NCI-H524 treated with DMSO at 0.1 percent for 48 hours (cell line): ENCODE measurements around the gene C1orf35.
"Not testable (repeated sequence)": the region's sequence is repeated elsewhere in the genome, so short reads cannot be mapped to it uniquely, and the experiment has no call there.

Experiments used
- DNase-seq: peaks from one replicate; lab custom pipeline; 2025; lab: John Stamatoyannopoulos, UW

C1orf35 gene

GRCh38 chr1:228142155-228142691 lies 39.1 kb upstream of the C1orf35 start:
- DNase-seq: no peak

- DNase-seq: no peak
Observed at GRCh38 chr1:228141226-228142044, 38.3 kb upstream of the C1orf35 start.

DNA sequence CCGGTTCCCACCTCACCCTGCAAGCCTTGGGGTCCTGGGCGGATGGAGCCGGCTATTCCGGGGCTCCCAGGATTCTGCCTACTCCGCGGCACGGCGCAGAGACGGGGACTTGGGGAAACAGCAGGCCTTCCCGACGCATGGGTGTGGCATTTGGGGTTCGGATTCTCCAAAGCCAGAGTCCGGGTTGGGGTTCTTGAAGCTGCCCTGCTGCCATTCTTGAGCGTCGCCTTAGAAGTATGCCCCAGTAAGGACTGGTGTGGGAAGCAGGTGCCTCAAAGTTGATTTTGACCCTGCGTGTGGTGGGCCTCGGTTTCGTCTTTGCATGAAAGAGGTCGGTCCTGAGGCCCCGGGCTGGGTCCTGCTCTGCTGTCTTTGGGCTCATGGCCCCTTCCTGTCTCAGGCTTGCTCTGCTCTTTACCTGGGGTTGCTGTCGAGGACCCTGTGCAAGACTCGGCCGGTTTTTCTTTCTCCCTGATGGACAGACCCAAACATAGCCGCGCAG lies 37.6 kb upstream of the C1orf35 start:
- no peak for DNase-seq

- peak; percentile 95 for DNase-seq
Observed at GRCh38 chr1:228139931-228140723, 37.0 kb upstream of the C1orf35 start, which contains the start of gene GUK1. GUK1 (plus strand) TSS chr1:228140279; CDS start chr1:228140303, 24 bp downstream.

GRCh38 chr1:228139406-228139930 lies 36.3 kb upstream of the C1orf35 start:
- DNase-seq: no peak

- DNase-seq: no peak
Observed at GRCh38 chr1:228136901-228137300, 33.8 kb upstream of the C1orf35 start.

- no peak for DNase-seq
Observed at GRCh38 chr1:228134591-228134990, 31.5 kb upstream of the C1orf35 start.

- no peak for DNase-seq
Observed at GRCh38 chr1:228131766-228132165, 28.6 kb upstream of the C1orf35 start.

DNA sequence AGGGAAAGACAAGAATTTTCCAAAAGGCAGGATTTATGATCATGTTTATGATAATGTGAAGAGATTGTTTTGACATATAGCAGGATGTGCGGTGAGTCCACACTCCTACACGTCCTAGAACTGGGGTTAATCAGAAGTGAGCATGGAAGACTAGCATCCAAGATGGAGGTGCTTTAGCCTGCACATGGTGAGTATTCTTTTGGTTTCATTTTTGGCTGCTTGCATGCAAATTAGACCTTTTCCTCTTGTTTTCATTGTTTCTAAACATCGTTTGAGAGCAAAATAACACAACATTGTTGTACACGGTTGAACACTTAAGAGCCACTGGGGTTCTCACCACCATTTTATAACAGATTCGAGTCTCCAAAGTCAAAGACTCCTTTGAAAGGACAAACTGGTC lies 22.1 kb upstream of the C1orf35 start:
- DNase-seq: no peak

GRCh38 chr1:228123505-228123904 lies 20.4 kb upstream of the C1orf35 start:
- DNase-seq: no peak

DNA sequence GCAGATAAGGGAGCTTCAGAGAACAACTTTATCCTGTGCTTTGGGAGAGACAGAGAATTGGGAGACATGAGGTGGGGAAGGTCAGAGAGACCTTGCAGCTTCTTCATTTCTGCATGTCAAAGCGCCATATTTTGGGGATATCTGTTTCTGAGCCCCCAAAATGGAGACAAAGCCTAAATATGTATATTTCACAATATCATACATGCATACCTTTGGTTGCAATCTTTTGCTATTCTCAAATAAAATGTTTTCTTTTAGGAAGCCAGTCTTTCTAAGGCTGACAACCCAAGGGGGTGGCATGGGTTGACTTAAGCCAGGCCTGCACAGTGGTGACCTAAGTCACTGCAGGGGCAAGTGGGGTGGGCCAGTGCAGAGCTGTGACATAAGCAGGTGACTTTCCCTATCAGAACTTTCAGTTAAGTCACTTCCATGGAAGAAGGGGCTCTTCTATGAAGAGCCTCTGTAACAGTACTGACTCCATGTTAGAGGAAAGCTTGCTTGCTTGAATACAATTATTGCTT lies 19.9 kb upstream of the C1orf35 start:
- no peak for DNase-seq

- DNase-seq: no peak
Observed at GRCh38 chr1:228120857-228121489, 17.8 kb upstream of the C1orf35 start.

- DNase-seq: no peak
Observed at GRCh38 chr1:228120351-228120750, 17.2 kb upstream of the C1orf35 start.

GRCh38 chr1:228118040-228118439 lies 14.9 kb upstream of the C1orf35 start:
- DNase-seq: no peak

DNA sequence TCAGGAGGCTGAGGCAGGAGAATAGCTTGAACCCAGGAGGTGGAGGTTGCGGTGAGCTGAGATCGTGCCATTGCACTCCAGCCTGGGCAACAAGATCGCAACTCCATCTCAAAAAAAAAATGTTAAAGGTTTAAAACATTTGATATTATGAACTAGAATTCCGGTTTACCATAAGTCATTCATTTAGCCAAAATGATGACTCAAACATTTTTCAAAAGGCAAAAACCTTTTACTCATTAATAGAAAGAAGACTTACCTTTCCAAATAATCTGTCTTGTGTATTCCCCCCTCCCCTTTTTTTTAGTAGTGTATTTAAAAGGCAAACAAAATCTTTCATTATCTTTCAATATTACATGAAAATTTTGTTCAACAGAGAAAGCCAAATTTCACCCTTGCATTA lies 14.2 kb upstream of the C1orf35 start:
- no peak for DNase-seq

DNA sequence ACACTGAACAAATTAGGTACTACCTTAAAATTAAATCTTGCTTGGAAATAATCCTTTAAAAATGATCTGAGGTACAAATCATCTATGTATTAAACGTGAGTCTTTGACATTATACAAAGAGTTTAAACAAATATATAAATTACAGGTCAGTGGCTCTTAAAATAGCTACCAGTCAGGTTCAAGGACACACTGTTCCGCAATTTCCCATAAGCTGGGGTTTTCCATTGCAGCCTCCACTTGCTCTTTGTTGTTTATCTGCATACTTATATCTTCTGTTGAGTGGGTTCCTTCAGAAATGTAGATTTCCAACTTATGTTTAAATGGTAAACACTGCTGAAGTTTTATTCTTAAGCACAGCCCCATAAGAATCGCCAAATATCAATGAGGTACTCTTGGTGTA lies 11.7 kb upstream of the C1orf35 start:
- DNase-seq: no peak

GRCh38 chr1:228112617-228113016 lies 9.5 kb upstream of the C1orf35 start:
- no peak for DNase-seq

DNA sequence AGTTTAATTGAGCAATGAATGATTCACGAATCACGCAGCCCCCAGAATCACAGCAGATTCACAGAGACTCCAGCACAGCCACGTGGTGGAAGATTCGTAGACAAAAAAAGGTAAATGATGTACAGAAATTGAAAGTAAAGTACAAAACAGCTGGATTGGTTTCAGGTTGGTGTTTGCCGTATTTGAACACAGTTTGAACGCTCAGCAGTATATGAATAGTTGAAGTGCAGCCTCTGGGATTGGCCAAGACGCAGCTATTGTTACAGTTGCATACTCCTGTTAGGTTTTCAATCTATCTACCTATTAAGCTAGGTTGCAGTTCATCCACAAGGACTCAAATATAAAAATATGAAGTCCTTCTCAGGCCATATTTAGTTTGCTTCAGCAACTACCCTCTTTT lies 9.0 kb upstream of the C1orf35 start:
- no peak for DNase-seq

DNA sequence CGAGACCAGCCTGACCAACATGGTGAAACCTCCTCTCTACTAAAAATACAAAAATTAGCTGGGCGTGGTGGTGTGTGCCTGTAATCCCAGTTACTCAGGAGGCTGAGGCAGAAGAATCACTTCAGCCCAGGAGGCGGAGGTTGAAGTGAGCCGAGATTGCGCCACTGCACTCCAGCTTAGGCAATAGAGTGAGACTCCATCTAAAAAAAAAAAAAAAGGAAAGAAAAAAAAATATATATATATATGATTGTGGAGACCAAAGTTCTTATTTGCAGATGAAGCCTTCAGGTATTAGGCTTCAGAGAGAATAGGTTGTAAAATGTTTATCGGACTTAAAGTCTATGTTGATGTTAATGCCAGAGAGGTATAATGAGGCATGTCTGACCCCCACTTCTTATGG lies 8.2 kb upstream of the C1orf35 start:
- not testable (repeated sequence) for DNase-seq

DNA sequence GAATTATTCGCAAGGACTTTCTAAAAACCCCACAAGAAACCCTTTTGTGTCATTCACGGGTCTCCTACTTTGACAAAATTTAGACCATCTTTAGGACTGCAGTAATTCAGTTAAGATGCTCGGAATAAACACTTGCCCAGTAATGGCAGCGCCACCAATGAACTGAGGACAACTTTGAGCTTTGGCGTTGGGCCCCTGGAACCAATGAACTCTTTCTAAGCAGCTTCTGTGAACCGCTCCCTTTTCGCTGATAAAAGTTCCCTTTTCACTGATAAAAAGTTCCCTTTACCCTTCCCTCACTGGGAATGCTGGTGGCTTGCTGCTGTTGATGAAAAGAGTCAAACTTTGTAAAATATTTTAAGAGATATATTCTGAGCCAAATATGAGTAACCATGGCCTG lies 7.4 kb upstream of the C1orf35 start:
- no peak for DNase-seq

- DNase-seq: no peak
Observed at GRCh38 chr1:228109962-228110488, 6.9 kb upstream of the C1orf35 start.
